Spleen (tissue), 11 donors: ENCODE measurements around the gene PAXX. TPM values are rescaled to one million over a fixed set of nuclear protein-coding genes. Genes with fewer than 3 reads are reported as not detected.

Experiments
- DNase-seq: peaks from one replicate; pipeline ENCODE4 v3.0.0-alpha.2; 2020
- H3K27ac ChIP-seq, 8 donors: fragments of 200-600 bp; sonication (generic) in 7 of 8; 1 replicate in 4 of 8; 2 replicates in 4 of 8; pipeline versions ENCODE4 v1.5.0 to v1.8.0; 2016 to 2021; ENCODE audit warnings: inconsistent platforms in 4 of 8, mild to moderate bottlenecking in 4 of 8, moderate library complexity in 1 of 8
- H3K27me3 ChIP-seq, 7 donors: fragments of 200-600 bp; sonication (generic) in 6 of 7; replicated peaks in 1 of 7; 1 replicate in 4 of 7; 2 replicates in 3 of 7; pipeline versions ENCODE4 v1.5.0 to v1.8.0; 2016 to 2021; ENCODE audit warnings: inconsistent platforms in 3 of 7, mild to moderate bottlenecking in 1 of 7
- H3K36me3 ChIP-seq, 6 donors: fragments of 200-600 bp; sonication (generic) in 5 of 6; 1 replicate in 4 of 6; 2 replicates in 2 of 6; pipeline versions ENCODE4 v1.5.0 to v1.8.0; 2016 to 2021; ENCODE audit warnings: inconsistent platforms in 2 of 6
- H3K4me1 ChIP-seq, 6 donors: fragments of 200-600 bp; sonication (generic) in 5 of 6; 1 replicate in 3 of 6; 2 replicates in 3 of 6; pipeline versions ENCODE4 v1.5.0 to v1.8.0; 2016 to 2021; ENCODE audit warnings: inconsistent platforms in 3 of 6
- H3K4me3 ChIP-seq, 8 donors: fragments of 200-600 bp; sonication (generic) in 7 of 8; 1 replicate in 4 of 8; 2 replicates in 4 of 8; pipeline versions ENCODE4 v1.5.0 to v1.8.0; 2016 to 2021; ENCODE audit warnings: inconsistent platforms in 4 of 8, mild to moderate bottlenecking in 4 of 8, moderate library complexity in 2 of 8
- H3K9me3 ChIP-seq, 8 donors: fragments of 200-600 bp; sonication (generic) in 7 of 8; 1 replicate in 4 of 8; 2 replicates in 4 of 8; pipeline versions ENCODE4 v1.5.0 to v1.8.0; 2016 to 2021; ENCODE audit warnings: inconsistent platforms in 4 of 8
- CTCF ChIP-seq, 11 experiments: fragments of 200-600 bp in 7 of 11; fragments of 450-650 bp in 4 of 11; sonication (generic) in 4 of 11; IDR thresholded peaks in 8 of 11; conservative IDR thresholded peaks in 3 of 11; 1 replicate in 7 of 11; 2 replicates in 4 of 11; pipeline versions ENCODE4 v1.4.0 to v1.8.0; 2016 to 2021; ENCODE audit warnings: antibody characterized with exemption in 11 of 11, inconsistent platforms in 4 of 11, mild to moderate bottlenecking in 1 of 11
- POLR2A ChIP-seq, 3 donors: fragments of 450-650 bp; IDR thresholded peaks; one replicate each; pipeline ENCODE4 v1.5.1; 2017; ENCODE audit warnings: antibody characterized with exemption in 3 of 3, mild to moderate bottlenecking in 1 of 3
- POLR2AphosphoS5 ChIP-seq, 3 donors: sonication (generic); formaldehyde crosslinking; IDR thresholded peaks; one replicate each; pipeline ENCODE4 v1.5.1; 2017; ENCODE audit warnings: antibody characterized with exemption in 3 of 3
- WGBS, 5 donors: extraction: QIAGEN DNeasy Blood & Tissue Kit in 3 of 5; methylation state at CpG; one replicate each; pipeline versions ENCODE4 v1.1.5 to v1.1.7; 2013 to 2018; 5-methylcytosine and 5-hydroxymethylcytosine counted together
- intact Hi-C: fragments of 100-400 bp; cut with DNase I; formaldehyde crosslinking; loops from one replicate; pipeline ENCODE4 v1.15.0; 2023; ENCODE audit warnings: low total_unique reads
- polyA plus RNA-seq, 3 donors: library from polyadenylated mRNA; stranded (reverse); fragments of 200-250 nt; gene quantifications; one replicate each; pipeline ENCODE4 v1.2.1, GENCODE V29; 2013
- total RNA-seq, 7 donors: library from RNA; depleted of rRNA in 3 of 7; stranded (reverse); fragments of >200 nt in 3 of 7; fragmentation: NEBNext Ultra II Directional in 4 of 7; extraction: Animal tissue kit (Norgen Biotek cat#: 25700) in 4 of 7; gene quantifications; one replicate each; pipeline versions ENCODE4 v1.1.0 to v1.2.1, GENCODE V29; 2016 to 2021
- donor health status: healthy with polysubstance abuse.
- donor health status: DM: no; HTN: no; CAD: no; lungs with moderate emphysema.
- donor health status: DM: no; HTN: no; CAD: no.
- donor health status: Bipolar disorder and iron deficiency.
- donor health status: healthy.
- donor health status: DM: no; HTN: no; CAD: no.
- donor health status: DM: yes; HTN: yes; CAD: no.

Gene PAXX
- total and polyA plus RNA-seq, 10 donors, result 51.3 to 264 (median 66.2) TPM

DNA sequence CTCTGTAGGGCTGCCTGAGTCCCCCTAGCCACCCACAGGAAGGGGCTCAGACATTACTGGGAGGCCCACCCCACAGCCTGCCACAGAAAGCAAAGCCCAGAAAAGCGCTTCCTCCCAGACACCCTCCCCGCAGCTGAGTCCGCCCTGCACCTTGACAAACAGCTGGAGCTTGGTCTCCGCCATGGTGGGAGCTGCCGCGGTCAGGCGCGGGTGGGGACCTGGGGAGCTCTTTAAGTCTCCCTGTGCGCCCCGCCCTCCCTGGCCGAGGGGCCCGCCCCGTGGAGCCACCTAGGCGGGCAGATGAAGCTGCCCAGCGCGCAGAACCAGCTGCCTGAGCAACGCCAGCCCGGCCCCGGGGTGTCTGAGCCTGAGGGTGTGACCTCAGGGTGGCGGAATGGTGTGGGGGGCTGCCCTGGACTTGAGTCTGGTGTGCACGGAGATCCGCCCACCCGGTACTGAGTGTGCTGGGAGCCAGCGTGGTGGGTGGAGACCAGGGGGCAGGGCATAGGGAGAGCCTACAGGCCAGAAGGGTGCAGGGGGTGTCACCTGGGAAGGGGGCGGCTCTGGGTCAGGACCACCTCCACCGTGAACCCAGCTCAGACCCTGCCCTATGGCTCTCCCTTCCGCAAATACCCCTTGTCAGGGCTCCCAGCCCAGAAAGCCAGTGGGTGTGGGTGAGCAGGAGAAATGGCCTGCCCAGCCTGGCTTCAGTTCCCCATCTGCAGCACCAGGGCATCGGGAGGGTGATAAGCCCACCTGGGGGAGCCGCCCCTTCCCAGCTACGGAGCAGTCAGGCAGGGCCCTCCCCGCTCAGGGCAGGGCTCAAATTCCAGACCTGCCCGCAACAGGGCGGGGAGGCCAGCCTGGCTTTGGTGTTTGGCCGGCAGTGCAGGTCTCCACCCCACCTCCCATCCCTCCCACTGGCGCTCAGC is 4.4 kb downstream of the PAXX start, which contains the start of gene CLIC3:
TSS of gene CLIC3 (minus strand) at position 208 of the 932 bp plus-strand sequence. CDS start at position 183, 25 bp downstream.
- Histone ChIP-seq H3K36me3 (peaks cover 0 to 21% (median 4%) of the 10 kb centered on the region in 6 donors), H3K4me3 (peak within 1 kb of the TSS in 6 of 8 donors; percentile 14 to 63 (median 24)), H3K27me3 (peaks cover 0 to 30% (median 0%) of the 10 kb centered on the region in 7 donors), H3K4me1 (peaks cover 56 to 98% (median 94%) of the 10 kb centered on the region in 6 donors), H3K27ac (peak within 1 kb of the TSS; percentile 39 to 89 (median 78)), H3K9me3 (no peaks in the 10 kb centered on the region)
- WGBS, 5 donors, result 17 to 30% (median 22%) methylated on average over 8 to 35 of the region's 35 CpGs
- TF ChIP-seq POLR2AphosphoS5 (IDR thresholded peaks at IDR 0.05) (peak; percentile 17 to 62 (median 44)), POLR2A (IDR thresholded peaks at IDR 0.05) (no peak), CTCF (IDR thresholded peaks at IDR 0.05 in 8 of 11, conservative IDR thresholded peaks at IDR 0.05 in 3 of 11) (no peak)
- intact Hi-C loops, result no loop called here
- peak; percentile 88 for DNase-seq

DNA sequence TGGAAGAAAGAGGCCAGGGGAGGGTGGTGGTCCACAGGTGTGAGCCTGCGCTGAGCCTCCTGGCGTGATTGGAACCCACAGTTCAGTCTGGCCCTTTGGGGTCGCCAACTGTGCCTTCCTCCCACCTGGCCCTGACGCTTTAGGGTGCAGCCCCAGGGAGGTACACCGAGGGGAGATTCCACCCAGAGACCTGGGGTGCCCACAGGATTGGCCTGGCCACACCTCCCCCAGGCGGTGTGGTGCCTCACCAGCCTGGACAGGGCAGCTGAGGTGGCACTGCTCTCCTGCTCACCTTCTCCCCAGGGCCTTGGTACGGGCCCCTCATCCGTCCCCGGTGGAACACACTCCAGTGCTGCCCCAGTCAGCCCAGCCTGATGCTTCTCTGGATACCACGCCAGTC is 5.1 kb downstream of the PAXX start:
- intact Hi-C loops, result no loop called here
- Histone ChIP-seq H3K27ac (peak overlapping the region; percentile 26 to 89 (median 78)), H3K4me3 (peak overlapping the region in 3 of 8 donors; percentile 27 to 63 (median 30)), H3K36me3 (peaks cover 0 to 21% (median 4%) of the 10 kb centered on the region in 6 donors), H3K9me3 (no peaks in the 10 kb centered on the region), H3K27me3 (peaks cover 0 to 30% (median 0%) of the 10 kb centered on the region in 7 donors), H3K4me1 (peaks cover 56 to 100% (median 90%) of the 10 kb centered on the region in 6 donors)
- 72 to 81% (median 78%) methylated on average over 8 to 10 of the region's 10 CpGs for WGBS, 5 donors
- TF ChIP-seq POLR2A (IDR thresholded peaks at IDR 0.05) (no peak), CTCF (IDR thresholded peaks at IDR 0.05 in 8 of 11, conservative IDR thresholded peaks at IDR 0.05 in 3 of 11) (no peak), POLR2AphosphoS5 (IDR thresholded peaks at IDR 0.05) (no peak)
- DNase-seq, result no peak

DNA sequence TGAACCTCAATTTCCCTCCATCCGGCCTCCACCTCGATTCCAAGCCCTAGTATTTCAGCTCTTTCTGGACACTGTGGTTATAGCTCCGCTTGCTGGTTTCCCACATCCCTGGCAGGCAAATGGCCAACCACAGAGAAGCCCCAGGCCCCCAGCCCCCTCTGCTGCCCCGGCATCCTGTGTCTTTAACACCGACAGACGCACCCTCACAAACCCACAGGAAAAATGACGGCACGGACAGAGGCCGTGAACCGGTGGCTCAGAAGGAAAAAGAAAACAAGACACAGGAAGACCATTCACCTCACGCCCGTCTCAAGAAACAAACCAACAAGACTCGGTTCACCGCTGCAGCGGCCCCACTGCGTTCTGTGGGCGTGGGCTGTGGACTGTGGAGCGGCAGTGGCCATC is 5.6 kb downstream of the PAXX start:
- Histone ChIP-seq H3K9me3 (no peaks in the 10 kb centered on the region), H3K27me3 (peaks cover 0 to 30% (median 0%) of the 10 kb centered on the region in 7 donors), H3K4me3 (peak overlapping the region in 2 of 8 donors; percentile 27 to 63), H3K27ac (peak overlapping the region in 7 of 8 donors; percentile 26 to 89 (median 78)), H3K4me1 (peaks cover 55 to 99% (median 86%) of the 10 kb centered on the region in 6 donors), H3K36me3 (peaks cover 0 to 21% (median 4%) of the 10 kb centered on the region in 6 donors)
- intact Hi-C loops, result no loop called here
- WGBS, 5 donors, result 16 to 39% (median 20%) methylated on average over 18 of the region's 18 CpGs
- TF ChIP-seq POLR2A (IDR thresholded peaks at IDR 0.05), result no peak
- TF ChIP-seq CTCF (IDR thresholded peaks at IDR 0.05 in 8 of 11, conservative IDR thresholded peaks at IDR 0.05 in 3 of 11), result peak in 2 of 11 experiments; percentile 14 to 30
- peak in 1 of 3 donors; percentile 33 for TF ChIP-seq POLR2AphosphoS5 (IDR thresholded peaks at IDR 0.05)
- DNase-seq, result no peak
